Prostate gland (tissue), 2 donors: ENCODE results near the gene CTIF. TPM values are rescaled to one million over a fixed set of nuclear protein-coding genes. Genes with fewer than 3 reads are reported as not detected.

ENCODE experiments used
- DNase-seq: peaks from one replicate; pipeline ENCODE4 v3.0.0-alpha.2; 2019; ENCODE audit warnings: low spot score
- H3K27ac ChIP-seq, 2 donors: fragments of 200-600 bp; sonication (generic); 2 replicates each; pipeline ENCODE4 v1.5.1; 2017 to 2019
- H3K27me3 ChIP-seq: fragments of 200-600 bp; sonication (generic); replicated peaks from 2 replicates; pipeline ENCODE4 v1.5.1; 2019; ENCODE audit not compliant: insufficient read depth
- H3K36me3 ChIP-seq, 2 donors: fragments of 200-600 bp; sonication (generic); 1 replicate in 1 of 2; 2 replicates in 1 of 2; pipeline versions ENCODE4 v1.5.1 to v1.8.1; 2017 to 2019
- H3K4me1 ChIP-seq: fragments of 200-600 bp; sonication (generic); replicated peaks from 2 replicates; pipeline ENCODE4 v1.5.1; 2019
- H3K4me3 ChIP-seq, 2 donors: fragments of 200-600 bp; sonication (generic); 2 replicates each; pipeline ENCODE4 v1.5.1; 2017 to 2019
- H3K9me3 ChIP-seq: fragments of 200-600 bp; sonication (generic); 2 replicates; pipeline ENCODE4 v1.5.1; 2017
- CTCF ChIP-seq, 4 experiments: fragments of 200-600 bp in 2 of 4; fragments of 450-650 bp in 2 of 4; sonication (generic) in 2 of 4; IDR thresholded peaks; 1 replicate in 3 of 4; 2 replicates in 1 of 4; pipeline ENCODE4 v1.5.1; 2016 to 2019; ENCODE audit warnings: antibody characterized with exemption in 4 of 4, mild to moderate bottlenecking in 2 of 4, moderate library complexity in 2 of 4
- POLR2A ChIP-seq: fragments of 450-650 bp; IDR thresholded peaks from one replicate; pipeline ENCODE4 v1.6.1; 2016; ENCODE audit warnings: antibody characterized with exemption, mild to moderate bottlenecking
- POLR2AphosphoS5 ChIP-seq: sonication (generic); formaldehyde crosslinking; IDR thresholded peaks from one replicate; pipeline ENCODE4 v1.6.1; 2017; ENCODE audit warnings: antibody characterized with exemption
- WGBS: methylation state at CpG from one replicate; pipeline ENCODE4 v1.1.5; 2018; 5-methylcytosine and 5-hydroxymethylcytosine counted together
- intact Hi-C: fragments of 100-400 bp; cut with DNase I; formaldehyde crosslinking; loops from one replicate; pipeline ENCODE4 v1.14.2; 2022
- total RNA-seq, 2 donors: library from RNA; depleted of rRNA; stranded (reverse); fragments of >200 nt; gene quantifications; one replicate each; pipeline ENCODE4 v1.1.0, GENCODE V29; 2016

The CTIF gene
- total RNA-seq, 2 donors from 2014 or later = 8.1 to 57.9 TPM

GRCh38 chr18:48656176-48656575 lies 117.3 kb downstream of the CTIF start:
- 87% methylated on average over 2 of the region's 2 CpGs for WGBS
- no peak overlapping the region for H3K4me3 ChIP-seq
- no peaks in the 10 kb centered on the region for H3K9me3 ChIP-seq
- no peaks in the 10 kb centered on the region for H3K27me3 ChIP-seq
- H3K4me1 ChIP-seq = no peaks in the 10 kb centered on the region
- no peaks in the 10 kb centered on the region for H3K36me3 ChIP-seq
- intact Hi-C loops = no loop called here
- TF ChIP-seq CTCF (IDR thresholded peaks at IDR 0.05) (no peak), POLR2A (no peak), POLR2AphosphoS5 (no peak)
- no peak overlapping the region for H3K27ac ChIP-seq
- DNase-seq = no peak

- no peak for TF ChIP-seq POLR2A
- TF ChIP-seq POLR2AphosphoS5 = no peak
- no peak for TF ChIP-seq CTCF (IDR thresholded peaks at IDR 0.05)
- no peaks in the 10 kb centered on the region for H3K9me3 ChIP-seq
- H3K4me1 ChIP-seq = no peaks in the 10 kb centered on the region
- H3K27me3 ChIP-seq = no peaks in the 10 kb centered on the region
- H3K4me3 ChIP-seq = no peak overlapping the region
- intact Hi-C loops = no loop called here
- H3K36me3 ChIP-seq = no peaks in the 10 kb centered on the region
- H3K27ac ChIP-seq = no peak overlapping the region
- DNase-seq = no peak
- 72% methylated on average over 3 of the region's 3 CpGs for WGBS
These were observed 117.8 kb downstream of the CTIF start for GRCh38 chr18:48656582-48656981.

- 57% methylated on average over 9 of the region's 9 CpGs for WGBS
- H3K9me3 ChIP-seq = no peaks in the 10 kb centered on the region
- intact Hi-C loops = no loop called here
- H3K27me3 ChIP-seq = no peaks in the 10 kb centered on the region
- no peak for TF ChIP-seq POLR2A
- no peak for TF ChIP-seq CTCF (IDR thresholded peaks at IDR 0.05)
- no peak for TF ChIP-seq POLR2AphosphoS5
- H3K27ac ChIP-seq = no peak overlapping the region
- peaks cover 4% of the 10 kb centered on the region for H3K4me1 ChIP-seq
- no peaks in the 10 kb centered on the region for H3K36me3 ChIP-seq
- DNase-seq = no peak
- H3K4me3 ChIP-seq = no peak overlapping the region
These were observed 118.8 kb downstream of the CTIF start for GRCh38 chr18:48657447-48658120.

- intact Hi-C loops = no loop called here
These were observed 119.9 kb downstream of the CTIF start for GRCh38 chr18:48658721-48659120.

More at GRCh38 chr18:48658721-48659120, 119.9 kb downstream of the CTIF start:
- Histone ChIP-seq H3K4me1 (peaks cover 4% of the 10 kb centered on the region), H3K27me3 (no peaks in the 10 kb centered on the region), H3K9me3 (no peaks in the 10 kb centered on the region), H3K27ac (no peak overlapping the region), H3K4me3 (no peak overlapping the region), H3K36me3 (no peaks in the 10 kb centered on the region)
- TF ChIP-seq POLR2AphosphoS5 (no peak), CTCF (IDR thresholded peaks at IDR 0.05) (no peak), POLR2A (no peak)
- no peak for DNase-seq
- 79% methylated on average over 5 of the region's 5 CpGs for WGBS
